NCI-H2171 (cell line): Measurements from ENCODE around the gene CERK.
"Not testable (repeated sequence)": the region's sequence is repeated elsewhere in the genome, so short reads cannot be mapped to it uniquely, and the experiment has no call there.

Experiments
- DNase-seq: peaks from one replicate; lab custom pipeline; 2025; lab: John Stamatoyannopoulos, UW

The CERK gene

GRCh38 chr22:46646531-46647215 lies 91.4 kb downstream of the CERK start:
- no peak for DNase-seq

DNA sequence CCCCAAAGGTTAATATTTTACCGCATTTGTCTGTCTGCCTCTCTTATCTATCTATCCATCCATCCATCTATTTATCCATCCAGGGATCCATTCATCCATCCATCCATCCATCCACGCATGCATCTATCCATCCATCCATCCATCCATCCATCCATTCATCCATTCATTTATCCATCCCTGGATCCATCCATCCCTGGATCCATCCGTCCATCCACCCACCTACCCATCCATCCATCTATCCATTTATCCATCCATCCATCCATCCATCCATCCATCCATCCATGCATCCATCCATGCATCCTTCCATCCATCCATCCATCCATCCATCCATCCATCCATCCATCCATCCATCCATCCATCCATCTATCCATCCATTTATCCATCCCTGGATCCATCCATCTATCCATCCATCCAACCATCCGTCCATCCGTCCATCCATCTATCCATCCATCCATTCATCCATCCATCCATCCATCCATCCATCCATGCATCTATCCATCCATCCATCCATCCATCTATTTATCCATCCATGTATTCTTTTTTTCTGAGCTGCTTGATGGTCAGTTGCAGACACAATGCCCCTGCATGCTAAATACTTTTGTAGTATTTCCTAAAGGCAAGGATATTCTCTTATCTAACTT lies 95.1 kb downstream of the CERK start:
- DNase-seq, result not testable (repeated sequence)

- DNase-seq, result no peak
Measured at GRCh38 chr22:46641811-46642266, 96.2 kb downstream of the CERK start.

DNA sequence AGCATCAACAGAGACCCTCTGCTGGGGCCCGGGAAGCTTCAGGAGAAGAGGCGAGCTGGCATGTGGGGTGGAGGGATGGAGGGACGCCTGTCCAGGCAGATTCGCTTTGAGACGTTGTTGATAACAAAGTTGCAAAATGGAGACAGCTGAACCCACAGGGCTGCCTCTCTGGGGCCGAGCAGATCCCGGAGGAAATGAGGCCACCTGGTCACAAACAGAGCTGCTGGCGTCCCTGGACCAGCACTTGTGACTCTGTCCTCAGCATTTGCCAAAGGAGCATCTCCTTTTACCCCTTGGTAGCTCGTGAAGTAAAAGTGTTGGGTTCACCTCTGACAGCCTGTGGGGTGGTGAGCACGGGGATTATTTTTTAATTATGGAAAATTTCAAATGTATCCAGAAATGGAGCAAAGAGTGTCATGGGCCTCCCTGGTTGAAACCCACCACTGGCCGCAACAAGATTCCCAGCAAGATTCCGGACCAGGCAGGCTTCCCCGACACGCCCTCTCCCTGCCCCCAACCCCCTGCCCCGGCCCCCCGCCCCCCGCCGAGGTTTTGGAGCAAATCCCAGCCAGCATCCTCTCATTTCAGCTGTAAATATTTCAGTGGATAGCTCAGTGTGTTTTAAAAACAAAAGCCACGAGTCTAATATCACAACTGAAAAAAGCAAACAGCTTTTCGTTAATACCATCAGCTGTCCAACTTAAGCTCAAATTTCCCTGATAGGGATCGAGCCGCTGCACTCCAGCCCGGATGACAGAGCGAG lies 97.6 kb downstream of the CERK start:
- DNase-seq, result no peak

DNA sequence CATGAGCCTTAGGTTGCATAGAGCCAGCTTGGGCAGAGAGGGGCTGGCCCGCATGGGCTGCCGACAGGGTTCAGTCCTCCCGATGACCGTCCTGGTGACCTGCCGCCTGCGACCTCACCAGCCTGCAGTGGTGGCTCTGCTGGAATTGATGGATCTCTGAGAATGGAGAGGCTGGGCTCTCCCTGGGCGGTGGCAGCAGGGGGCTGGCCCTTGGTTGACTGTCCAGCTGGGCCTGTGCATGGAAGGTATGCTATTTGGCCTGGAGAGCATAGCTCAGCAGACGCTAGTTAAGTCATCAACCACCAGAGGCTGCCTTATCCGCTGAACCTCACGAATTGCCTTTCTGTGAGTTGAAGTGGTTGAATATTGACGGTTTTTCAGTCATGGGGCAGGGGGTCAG lies 98.2 kb downstream of the CERK start:
- no peak for DNase-seq

DNA sequence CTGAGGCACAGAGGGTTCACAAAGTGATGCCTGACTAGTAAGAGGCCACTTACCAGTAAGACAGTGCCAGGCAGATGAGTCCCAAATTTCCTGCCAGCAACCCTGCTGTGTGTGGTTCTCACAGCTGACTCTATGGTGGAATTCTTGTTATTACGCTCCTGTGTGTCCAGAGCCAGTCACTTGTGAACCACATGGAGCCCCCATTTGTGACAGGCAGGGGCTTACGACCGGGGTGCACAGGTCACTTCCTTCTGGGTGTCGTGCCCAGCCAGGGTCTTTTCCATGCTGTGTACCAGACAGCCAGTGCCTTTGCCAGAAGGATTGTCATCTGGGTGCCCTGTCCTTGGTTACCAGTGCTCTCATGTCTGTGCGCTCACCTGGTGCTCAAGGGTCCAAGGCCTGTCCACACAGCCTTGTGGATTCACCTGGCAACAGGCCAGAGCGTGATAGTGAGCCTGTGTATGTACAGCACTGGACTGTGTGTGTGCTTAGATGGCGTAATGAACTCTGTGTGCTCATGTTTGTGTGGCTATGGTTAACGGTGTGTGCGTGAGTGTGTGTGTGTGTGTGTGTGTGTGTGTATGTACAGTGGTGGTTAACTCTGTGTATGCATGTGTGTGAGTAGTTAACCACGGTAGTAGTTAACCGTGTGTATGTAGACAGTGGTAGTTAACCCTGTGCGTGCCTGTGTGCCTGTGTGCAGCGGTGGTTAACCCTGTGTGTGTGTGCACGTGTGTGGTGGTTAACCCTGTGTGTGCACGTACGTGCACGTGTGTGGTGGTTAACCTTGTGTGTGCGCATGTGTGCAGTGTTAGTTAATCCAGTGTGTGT lies 99.2 kb downstream of the CERK start:
- DNase-seq, result no peak

GRCh38 chr22:46637711-46638600 lies 100.1 kb downstream of the CERK start:
- no peak for DNase-seq

GRCh38 chr22:46636221-46637002 lies 101.6 kb downstream of the CERK start:
- DNase-seq, result no peak

DNA sequence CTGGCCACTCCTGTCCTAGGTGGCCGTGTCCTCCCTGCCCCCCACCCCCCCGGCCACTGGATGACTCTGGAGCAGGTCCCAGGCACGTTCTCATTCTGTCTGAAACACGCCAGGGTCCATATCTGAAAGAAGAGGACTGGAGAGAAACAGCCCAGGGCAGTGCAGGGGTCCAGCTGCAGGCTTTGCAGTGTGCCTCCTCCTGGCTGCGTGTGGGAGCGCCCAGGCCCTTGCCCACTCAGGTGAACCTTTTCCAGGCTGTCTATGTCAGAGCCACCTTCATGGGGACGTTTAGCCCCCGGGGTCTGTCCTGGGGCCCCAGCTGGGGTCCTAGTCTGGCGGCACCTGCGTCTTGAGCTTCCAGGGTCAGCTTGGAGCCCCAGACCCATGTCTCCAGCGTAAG lies 102.3 kb downstream of the CERK start:
- no peak for DNase-seq

GRCh38 chr22:46634973-46635685 lies 102.9 kb downstream of the CERK start:
- not testable (repeated sequence) for DNase-seq
